Neural crest cell (in vitro differentiated cells): Measurements from ENCODE around the gene HK2. TPM values are rescaled to one million over a fixed set of nuclear protein-coding genes. Genes with fewer than 3 reads are reported as not detected.
A peak's percentile ranks its signal among the peaks of the same experiment; 100 is the strongest.

Experiments used
- DNase-seq: peaks from one replicate; pipeline ENCODE4 v3.0.0; 2021; ENCODE audit warnings: low read depth, mixed read lengths, low spot score
- H3K27ac Mint-ChIP-seq: one replicate; pipeline ENCODE4 v1.8.0; 2021; ENCODE audit warnings: mild to moderate bottlenecking, mixed read lengths; ENCODE audit not compliant: unreplicated experiment
- H3K27me3 Mint-ChIP-seq: 2 replicates; pipeline ENCODE4 v1.8.0; 2021; ENCODE audit warnings: low read depth, mild to moderate bottlenecking, mixed read lengths
- H3K36me3 Mint-ChIP-seq: 2 replicates; pipeline ENCODE4 v1.8.0; 2021; ENCODE audit warnings: low read depth, mild to moderate bottlenecking, mixed read lengths
- H3K4me1 Mint-ChIP-seq: 2 replicates; pipeline ENCODE4 v1.8.0; 2021; ENCODE audit warnings: mixed read lengths
- H3K4me3 Mint-ChIP-seq: one replicate; pipeline ENCODE4 v1.8.0; 2021; ENCODE audit warnings: mild to moderate bottlenecking, mixed read lengths
- H3K9me3 Mint-ChIP-seq: 2 replicates; pipeline ENCODE4 v1.8.0; 2021; ENCODE audit warnings: mixed read lengths
- CTCF ChIP-seq: fragments of 200-600 bp; sonication (generic); conservative IDR thresholded peaks from 2 replicates; pipeline ENCODE4 v1.5.0; 2021; ENCODE audit warnings: antibody characterized with exemption, mild to moderate bottlenecking
- total RNA-seq: library from RNA; stranded (reverse); gene quantifications from 2 replicates; pipeline ENCODE4 v1.2.1, GENCODE V29; 2021

The HK2 gene
- total RNA-seq, 1 donor from 2014 or later: 40.1 TPM

- Mint-ChIP-seq H3K9me3 (no peaks in the 10 kb centered on the region), H3K36me3 (no peaks in the 10 kb centered on the region), H3K4me3 (no peak overlapping the region), H3K4me1 (peaks cover 6% of the 10 kb centered on the region), H3K27ac (no peak overlapping the region), H3K27me3 (peaks cover 11% of the 10 kb centered on the region)
- peak; percentile 14 for TF ChIP-seq CTCF
- DNase-seq: no peak
Measured at GRCh38 chr2:74917702-74918619, 84.0 kb downstream of the HK2 start.

GRCh38 chr2:74919827-74920226 lies 85.9 kb downstream of the HK2 start:
- H3K4me1 Mint-ChIP-seq: peaks cover 6% of the 10 kb centered on the region
- peaks cover 11% of the 10 kb centered on the region for H3K27me3 Mint-ChIP-seq
- H3K4me3 Mint-ChIP-seq: peak overlapping the region; percentile 25
- DNase-seq: peak; percentile 80
- no peaks in the 10 kb centered on the region for H3K9me3 Mint-ChIP-seq
- TF ChIP-seq CTCF: peak; percentile 94
- no peaks in the 10 kb centered on the region for H3K36me3 Mint-ChIP-seq
- H3K27ac Mint-ChIP-seq: no peak overlapping the region

- peaks cover 11% of the 10 kb centered on the region for H3K27me3 Mint-ChIP-seq
- TF ChIP-seq CTCF: no peak
- peaks cover 10% of the 10 kb centered on the region for H3K4me1 Mint-ChIP-seq
- H3K9me3 Mint-ChIP-seq: no peaks in the 10 kb centered on the region
- H3K4me3 Mint-ChIP-seq: peak overlapping the region; percentile 17
- no peaks in the 10 kb centered on the region for H3K36me3 Mint-ChIP-seq
- no peak for DNase-seq
- no peak overlapping the region for H3K27ac Mint-ChIP-seq
Measured at GRCh38 chr2:74921236-74921736, 87.4 kb downstream of the HK2 start.

- no peaks in the 10 kb centered on the region for H3K36me3 Mint-ChIP-seq
- DNase-seq: no peak
- no peaks in the 10 kb centered on the region for H3K9me3 Mint-ChIP-seq
- no peak overlapping the region for H3K27ac Mint-ChIP-seq
- H3K4me3 Mint-ChIP-seq: no peak overlapping the region
- peaks cover 10% of the 10 kb centered on the region for H3K4me1 Mint-ChIP-seq
- TF ChIP-seq CTCF: no peak
- H3K27me3 Mint-ChIP-seq: peaks cover 11% of the 10 kb centered on the region
Measured at GRCh38 chr2:74922592-74923227, 88.8 kb downstream of the HK2 start.

GRCh38 chr2:74924463-74925265 lies 90.7 kb downstream of the HK2 start:
- Mint-ChIP-seq H3K4me3 (no peak overlapping the region), H3K4me1 (peaks cover 4% of the 10 kb centered on the region), H3K36me3 (peaks cover 8% of the 10 kb centered on the region), H3K27me3 (peaks cover 11% of the 10 kb centered on the region), H3K27ac (no peak overlapping the region), H3K9me3 (peaks cover 2% of the 10 kb centered on the region)
- no peak for DNase-seq
- TF ChIP-seq CTCF: no peak
